ENCODE data around the gene TAMALIN.

TAMALIN gene

DNA sequence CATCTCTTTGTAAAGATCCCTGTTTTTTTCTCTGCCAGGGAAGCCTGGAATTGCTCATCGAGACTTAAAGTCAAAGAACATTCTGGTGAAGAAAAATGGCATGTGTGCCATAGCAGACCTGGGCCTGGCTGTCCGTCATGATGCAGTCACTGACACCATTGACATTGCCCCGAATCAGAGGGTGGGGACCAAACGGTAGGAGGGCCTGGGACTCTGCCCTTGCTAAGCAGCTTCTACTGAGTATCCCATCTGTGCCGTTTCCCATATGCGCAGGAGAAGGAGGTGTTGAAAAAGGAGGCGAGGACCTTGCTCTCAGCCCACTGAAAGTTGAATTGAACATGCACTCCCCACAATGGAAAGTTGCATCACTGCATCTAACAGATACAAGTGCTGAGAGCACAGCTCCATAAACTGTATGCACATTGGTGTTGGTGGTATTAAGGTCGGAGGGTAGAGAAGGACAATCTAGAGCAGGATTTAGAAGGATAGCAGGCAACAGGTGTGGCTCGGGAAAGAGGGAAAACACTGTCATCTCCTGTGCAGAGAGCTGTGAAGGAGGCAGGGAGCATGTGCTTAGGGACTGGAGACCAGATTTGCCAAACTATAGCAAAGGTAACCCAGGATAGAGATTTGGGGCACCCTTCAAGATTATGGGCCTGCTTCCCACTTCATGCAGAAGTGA lies 21.5 kb upstream of the TAMALIN start:
- no peak for DNase-seq

DNA sequence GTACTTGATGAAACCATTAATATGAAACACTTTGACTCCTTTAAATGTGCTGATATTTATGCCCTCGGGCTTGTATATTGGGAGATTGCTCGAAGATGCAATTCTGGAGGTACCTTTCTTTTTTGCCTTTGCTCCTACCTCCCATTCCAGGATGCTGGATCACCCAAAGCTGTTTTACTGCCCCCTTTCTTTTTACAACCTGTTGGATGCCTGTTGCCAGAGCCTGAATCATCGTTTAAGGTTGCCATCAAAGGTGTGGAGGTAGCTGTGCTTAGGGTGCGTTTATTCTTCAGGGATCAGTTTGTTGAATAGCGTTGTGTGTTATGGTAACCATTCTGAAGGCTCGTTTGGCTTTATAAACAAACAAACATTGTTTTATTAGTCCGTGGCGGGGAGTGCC lies 19.9 kb upstream of the TAMALIN start:
- no peak for DNase-seq

DNA sequence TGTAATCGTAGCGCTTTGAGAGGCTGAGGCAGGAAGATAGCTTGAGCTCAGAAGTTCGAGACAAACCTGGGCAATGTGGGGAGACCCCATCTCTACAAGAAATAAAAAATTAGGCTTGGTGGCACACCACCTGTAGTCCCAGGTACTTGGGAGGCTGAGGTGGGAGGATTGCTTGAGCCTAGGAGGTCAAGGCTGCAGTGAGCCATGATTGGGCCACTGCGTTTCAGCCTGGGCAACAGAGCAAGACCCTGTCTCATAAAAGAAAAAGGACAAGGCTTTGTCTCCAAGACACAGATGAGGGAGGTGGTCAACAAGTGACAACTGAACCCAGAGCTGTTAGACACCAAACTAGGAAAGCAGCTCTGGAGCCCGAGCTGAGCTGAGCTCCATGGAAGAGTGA lies 14.5 kb upstream of the TAMALIN start:
- DNase-seq, result no peak

DNA sequence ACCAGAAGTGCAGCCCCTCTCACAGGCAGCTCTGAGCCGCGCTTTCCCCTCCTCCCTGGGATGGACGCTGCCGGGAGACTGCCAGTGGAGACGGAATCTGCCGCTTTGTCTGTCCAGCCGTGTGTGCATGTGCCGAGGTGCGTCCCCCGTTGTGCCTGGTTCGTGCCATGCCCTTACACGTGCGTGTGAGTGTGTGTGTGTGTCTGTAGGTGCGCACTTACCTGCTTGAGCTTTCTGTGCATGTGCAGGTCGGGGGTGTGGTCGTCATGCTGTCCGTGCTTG lies 12.3 kb upstream of the TAMALIN start:
- no peak for DNase-seq

DNA sequence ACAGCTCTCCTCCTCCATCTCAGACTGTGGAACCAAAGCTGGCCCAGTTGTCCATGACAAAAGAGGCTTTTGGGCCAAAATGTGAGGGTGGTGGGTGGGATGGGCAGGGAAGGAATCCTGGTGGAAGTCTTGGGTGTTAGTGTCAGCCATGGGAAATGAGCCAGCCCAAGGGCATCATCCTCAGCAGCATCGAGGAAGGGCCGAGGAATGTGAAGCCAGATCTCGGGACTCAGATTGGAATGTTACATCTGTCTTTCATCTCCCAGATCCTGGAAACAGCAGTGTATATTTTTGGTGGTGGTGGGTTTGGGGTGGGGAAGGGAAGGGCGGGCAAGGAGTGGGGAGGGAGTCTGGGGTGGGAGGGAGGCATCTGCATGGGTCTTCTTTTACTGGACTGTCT lies 11.8 kb upstream of the TAMALIN start:
- no peak for DNase-seq

DNA sequence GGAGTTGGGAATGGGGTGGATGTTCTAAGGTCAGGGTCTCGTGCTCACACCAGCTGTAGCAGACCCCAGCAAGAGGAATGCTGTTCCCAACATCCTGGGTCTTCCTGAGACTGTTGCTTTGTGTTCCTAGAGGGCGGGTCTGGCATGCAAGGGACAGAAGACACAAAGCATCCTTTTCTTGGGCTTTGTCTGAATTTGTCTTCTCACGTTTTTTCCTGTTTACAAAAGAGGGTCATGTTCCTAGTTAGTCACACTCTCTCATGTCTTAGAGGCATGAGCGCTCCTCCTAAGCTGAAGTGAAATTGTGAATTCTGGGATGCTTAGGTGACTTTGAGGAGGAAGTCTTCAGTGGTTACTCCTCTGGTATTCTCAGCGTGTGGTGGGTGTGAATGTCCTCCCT lies 9.6 kb upstream of the TAMALIN start:
- no peak for DNase-seq

DNA sequence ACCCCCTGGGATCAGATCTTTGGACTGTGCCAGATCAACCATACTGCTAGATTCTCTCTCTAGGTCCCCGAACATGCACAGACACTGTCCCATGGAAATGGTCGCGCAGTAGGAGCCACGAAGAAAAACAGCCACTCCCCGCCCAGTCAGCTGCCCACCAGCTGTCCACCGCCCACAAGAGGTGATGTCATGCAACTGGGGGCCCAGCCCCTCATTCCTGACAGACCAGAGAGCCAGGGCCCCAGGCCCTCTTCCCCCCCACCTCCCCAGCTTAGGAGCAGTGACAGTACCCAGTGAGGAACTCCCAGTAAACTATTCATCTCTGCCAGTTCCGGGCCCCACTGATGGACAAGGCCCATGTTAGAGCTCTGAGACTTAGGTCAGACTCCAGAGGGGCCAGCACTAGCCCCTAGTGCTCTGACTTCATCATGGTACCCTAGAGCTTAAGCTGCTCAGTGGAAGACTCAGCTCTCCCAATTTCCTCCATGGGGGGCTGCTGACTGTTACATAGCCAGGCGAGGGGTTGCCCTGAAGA lies 3.7 kb upstream of the TAMALIN start:
- no peak for DNase-seq

DNA sequence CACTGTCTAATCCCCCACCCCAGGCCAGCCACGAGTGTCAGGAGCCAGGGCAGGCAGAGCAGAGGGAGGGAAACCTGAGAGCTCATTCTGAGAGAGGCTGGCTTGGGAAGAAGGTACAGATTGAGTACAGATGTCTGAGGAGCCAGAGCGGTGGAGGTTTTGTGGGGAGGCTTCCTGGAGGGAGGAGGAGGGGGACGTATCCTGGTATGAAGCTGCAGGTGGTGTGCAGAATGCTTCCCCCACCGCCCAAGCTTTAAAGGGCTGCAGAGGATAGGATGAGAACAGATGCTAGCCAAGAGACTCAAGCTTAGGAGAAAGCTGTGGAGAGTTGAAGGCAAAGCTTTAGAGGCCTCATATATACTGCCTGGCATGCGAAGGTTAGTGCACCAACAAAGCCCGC lies 3.2 kb upstream of the TAMALIN start:
- DNase-seq, result no peak

DNA sequence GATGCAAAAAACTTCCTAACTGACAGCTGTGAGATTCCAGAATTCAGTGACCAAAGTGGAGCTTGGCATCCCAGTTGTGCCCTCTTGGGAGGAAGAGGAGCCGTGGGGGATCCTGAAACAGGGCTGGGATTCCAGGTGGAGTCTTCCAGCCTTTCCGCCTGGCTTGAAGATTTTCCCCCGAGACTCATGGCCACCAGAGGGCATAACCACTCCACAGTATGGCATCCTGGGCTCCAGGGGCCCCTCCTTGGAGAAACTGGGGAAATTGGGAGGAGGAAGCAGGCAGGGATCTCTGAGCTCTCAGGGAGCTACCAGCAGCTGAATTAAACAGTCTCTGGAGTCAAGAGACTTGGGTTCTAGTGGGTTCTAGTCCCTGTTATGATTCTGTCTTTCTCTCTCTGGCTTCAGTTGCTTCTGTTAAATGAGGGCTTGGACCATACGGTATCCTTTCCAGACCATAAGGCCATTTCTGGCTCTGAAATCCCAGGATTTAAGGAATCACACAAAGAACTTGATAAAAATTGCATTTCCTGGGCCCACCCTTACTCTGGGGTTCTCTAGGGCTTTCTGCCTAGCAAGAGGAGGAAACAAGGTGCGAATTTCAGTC lies 2.6 kb upstream of the TAMALIN start:
- DNase-seq, result peak; percentile 84

DNA sequence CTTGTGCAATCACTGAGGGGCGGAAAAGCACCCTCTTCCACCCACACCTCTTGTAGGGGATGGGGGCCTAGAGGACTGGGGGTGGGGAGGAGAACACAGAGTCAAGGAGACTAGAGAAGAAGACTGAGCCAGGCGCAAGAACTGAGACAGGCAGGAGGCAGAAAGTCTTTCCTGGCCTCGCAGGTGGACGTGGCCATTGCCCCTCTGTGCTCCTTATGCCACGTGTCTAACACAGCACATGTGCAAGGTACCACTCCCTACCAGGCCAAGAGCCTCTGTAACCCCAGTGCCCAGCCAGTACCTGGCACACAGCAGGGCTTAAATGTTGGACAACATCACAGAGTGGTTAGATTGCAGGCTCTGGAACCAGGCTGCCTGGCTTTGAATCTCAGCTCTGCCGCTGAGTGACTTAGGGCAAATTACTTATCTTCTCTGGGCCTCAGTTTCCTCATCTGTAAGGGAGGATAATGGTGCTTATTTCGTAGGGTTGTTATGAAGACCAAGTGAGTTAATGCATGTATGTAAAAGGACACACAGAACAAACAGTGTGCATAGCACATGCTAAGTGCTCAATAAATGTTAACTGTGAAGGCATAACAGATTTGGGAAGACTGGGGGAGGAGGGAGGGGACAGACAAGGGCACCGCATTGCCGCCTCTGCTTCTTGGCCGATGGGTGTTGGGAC lies 1.4 kb upstream of the TAMALIN start:
- DNase-seq, result no peak

DNA sequence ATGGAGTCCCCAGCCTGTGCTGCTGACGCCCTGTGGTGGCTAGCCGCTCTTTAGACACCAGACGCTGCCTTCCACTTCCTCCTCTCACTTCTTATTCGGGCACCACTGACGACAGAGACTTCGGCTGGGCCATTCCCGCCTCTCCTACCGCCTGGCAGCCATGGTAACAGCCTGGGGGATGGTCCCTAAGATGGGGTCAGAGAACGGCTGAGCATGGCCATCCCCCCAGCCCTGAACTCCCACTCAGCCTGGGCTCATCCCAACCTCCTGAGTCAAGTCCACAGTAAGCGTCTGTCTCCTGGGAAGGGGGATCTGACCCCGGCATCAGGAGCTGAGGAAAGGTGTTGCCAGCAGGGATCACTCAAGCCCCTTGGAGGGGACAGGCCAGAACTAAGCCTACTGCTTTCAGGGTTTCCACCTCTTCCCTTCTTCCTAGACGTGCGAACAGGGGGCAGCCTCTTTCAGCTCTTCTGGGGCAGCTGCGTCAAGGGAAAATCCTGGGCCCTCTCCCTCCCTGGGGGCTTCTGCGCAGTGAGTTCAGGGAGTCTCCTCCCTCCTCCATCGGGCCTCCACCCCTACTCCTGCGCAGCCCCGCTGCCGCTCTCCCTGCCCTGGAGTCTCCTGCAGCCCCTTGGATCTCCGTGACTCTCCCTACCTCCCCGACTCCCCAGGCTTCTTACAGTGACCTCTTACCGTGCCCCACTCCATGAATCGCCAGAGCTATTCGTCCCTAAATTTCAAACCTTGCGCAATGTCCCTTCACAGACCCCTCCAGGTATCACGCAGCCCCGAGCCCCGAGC lies 643 bp upstream of the TAMALIN start:
- DNase-seq, result no peak

DNA sequence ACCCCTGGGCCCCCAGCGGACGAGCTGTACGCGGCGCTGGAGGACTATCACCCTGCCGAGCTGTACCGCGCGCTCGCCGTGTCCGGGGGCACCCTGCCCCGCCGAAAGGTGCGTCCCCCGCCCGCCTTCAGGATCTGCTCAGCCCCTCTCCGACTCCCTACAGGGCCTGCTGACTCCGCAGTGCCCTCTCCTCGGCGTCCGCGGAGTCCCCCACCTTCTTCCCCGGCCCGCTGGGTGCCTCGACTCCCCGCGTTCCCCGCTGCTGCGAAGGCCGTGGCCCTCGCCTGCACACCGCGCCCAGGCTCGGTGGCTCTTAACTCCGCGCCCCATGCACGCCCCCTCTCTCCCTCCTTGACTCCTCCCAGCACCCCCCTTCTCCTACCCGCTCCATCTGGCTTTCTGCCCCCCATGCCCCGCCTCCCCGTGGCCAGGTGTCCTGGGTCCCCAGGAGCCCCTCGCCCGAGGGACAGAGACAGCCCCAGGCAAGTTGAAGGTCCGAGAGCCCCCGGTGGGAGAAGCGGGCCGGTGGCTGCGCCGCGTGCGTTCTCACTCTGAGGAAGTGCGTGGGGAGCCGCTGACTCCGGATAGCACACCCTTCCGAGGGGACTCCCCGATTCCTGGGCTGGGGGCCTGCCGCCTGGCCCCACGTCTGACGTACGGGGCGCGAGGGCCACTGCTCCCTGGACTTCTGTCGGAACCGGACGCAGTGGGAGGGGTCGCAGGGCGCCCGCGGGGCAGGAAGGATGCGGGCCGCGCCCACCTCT lies 594 bp downstream of the TAMALIN start:
- DNase-seq, result no peak

DNA sequence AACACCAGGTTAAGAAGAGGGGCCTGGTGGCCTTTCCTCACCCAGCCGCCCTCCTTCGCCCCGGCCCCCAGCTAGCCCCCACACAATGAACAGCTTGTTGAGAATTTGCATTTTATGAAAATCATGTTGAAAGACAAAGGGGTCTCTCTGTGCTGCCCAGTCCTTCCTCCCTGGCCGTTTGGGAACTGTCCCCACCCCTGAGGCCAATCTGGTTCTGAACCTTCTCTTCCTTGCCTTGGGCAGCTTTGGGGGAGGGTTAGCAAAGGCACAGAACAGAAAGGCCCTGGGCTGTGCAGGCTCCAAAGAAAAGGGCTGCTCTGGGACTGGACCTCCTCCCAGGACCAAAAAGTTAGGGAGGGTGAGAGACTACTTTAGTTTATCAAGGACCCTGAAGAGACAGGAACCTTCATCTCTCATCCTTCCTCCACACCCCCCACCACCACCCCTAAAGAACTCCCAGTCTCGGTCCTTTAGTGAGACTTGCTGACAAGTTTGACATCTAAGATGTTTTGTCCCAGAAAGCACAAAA lies 1.3 kb downstream of the TAMALIN start:
- no peak for DNase-seq

DNA sequence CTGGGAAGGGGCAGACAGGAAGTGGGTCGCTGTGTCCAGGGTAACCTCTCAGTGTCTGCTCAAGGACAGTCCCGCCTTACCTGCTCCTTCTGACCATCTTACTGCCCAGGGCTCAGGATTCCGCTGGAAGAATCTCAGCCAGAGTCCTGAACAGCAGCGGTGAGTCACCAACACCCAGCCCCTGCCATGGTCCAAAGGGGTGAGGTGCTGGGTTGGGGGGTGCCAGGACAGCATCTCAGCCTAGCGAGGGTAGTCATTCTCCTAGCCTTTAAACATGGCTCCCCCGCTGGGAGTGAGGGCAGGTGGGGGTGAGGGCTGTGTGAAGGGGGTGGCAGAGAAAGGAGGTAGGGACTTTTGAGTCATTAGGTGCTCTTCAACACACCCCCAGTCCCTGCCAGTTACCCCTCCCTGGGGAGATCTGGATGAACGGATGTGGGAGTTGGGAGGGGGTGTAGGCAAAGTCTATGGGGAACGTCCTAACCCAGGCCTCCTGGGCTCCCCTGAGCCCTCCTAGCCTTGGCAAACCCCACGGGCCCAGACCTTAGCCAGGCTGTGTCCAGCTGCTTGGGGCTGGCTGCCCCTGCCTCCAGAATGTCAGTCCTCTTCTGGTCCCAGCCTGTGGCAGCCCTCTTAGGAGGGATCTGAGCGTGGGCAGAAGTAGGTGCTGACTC lies 2.5 kb downstream of the TAMALIN start:
- no peak for DNase-seq

DNA sequence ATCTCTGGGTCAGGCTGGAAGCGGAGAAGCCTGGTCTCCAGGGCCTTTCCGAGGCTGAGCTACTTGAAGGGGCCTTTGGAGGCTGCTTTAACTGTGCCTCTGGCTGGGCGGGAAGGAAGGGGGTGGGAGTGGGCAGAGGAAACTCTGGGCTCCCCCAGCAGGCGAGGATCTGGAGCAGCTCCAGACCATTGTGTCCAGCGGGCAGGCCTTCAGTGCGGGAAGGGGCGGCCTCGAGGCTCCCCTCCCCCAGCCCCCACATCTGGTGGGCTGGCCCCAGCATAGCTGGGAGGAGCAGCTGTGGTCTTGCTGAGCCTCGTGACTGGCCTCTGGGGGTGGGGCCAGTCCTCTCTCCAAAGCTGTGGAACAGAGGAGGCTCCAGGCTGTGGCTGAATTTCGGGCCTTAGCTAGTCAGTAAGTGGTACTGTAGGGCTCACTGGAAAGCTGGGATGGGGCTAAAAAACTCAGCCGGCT lies 3.4 kb downstream of the TAMALIN start:
- DNase-seq, result no peak

DNA sequence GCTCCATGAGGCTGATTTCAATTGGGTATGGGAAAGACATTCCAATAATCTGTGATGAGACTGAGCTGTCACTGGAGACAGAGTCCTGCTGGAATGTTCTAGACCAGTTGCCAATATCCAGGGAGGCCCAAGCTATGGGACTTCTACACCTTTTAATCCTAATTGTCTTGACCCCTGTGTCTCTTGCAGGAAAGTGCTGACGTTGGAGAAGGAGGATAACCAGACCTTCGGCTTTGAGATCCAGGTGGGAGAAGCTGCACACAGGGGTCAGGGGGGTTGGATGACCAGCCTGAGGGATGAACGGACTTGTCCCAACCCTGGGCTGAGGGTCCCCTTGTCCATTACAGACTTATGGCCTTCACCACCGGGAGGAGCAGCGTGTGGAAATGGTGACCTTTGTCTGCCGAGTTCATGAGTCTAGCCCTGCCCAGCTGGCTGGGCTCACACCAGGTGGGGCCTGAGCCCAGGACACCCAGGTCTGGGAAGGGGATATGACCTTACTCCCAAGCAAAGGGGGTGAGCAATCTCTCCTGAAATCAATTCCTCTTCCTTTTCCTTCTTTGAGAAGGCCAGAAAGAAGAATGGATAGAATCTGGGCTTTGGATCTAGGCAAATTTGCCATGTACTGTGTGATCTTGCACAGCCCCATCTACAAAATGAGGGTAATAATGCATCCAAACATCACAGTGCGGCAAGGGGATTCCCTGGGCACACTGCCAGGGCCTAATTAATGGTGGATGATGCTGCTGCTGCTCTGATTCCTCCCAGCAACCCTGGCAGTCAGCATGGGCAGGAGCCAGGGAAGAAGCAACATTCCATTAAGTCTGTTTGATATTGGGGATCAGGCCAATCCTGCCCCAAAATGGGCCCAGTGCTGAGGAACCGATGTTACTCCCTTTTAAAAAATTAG lies 4.2 kb downstream of the TAMALIN start:
- no peak for DNase-seq

DNA sequence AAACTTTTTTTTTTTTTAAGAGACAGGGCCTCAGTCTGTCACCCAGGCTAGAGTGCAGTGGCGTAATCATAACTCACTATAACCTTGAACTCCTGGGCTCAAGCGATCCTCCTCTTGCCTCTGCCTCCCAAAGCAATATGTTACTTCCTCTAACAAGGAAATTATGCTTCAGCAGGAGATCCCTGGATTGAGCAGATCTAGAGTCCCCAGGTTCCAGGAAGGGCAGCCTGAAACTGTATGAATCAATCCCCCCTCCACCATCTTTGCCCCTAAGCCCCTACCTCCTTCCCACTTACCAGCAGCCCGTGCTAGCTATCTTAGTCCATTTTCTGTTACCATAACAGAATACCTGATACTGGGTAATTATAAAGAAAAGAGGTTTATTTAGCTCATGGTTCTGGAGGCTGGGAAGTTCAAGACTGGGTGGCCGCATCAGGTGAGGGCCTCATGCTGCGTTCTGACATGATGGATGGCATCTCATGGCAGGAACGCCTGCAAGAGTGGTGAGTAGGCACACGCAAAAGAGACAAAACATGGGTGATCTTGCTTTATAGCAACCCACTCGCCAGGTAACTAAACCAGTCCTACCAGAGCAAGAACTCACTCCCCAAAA lies 5.0 kb downstream of the TAMALIN start:
- DNase-seq, result no peak

DNA sequence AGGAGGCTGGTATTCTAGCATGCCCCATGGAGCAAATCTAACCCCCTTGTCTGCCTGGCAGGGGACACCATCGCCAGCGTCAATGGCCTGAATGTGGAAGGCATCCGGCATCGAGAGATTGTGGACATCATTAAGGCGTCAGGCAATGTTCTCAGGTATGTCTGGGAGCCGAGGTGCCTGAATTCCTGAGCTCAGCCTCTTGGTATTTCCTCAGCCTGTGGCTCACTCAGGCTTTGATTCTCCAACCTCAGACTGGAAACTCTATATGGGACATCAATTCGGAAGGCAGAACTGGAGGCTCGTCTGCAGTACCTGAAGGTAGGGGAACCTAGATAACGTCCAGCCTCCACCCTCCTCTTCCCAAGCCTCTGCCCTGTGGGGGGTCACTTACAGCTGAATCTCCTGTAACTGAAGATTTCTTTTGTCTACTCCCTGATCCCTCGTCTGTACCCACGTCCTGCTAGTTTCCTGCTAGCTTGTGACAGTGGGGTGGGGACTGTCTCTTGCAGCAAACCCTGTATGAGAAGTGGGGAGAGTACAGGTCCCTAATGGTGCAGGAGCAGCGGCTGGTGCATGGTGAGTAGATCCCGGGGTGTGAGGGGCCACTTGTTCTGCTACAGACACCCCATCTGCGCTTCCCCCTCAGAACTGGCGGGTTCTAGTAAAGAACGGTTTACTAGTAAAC lies 7.0 kb downstream of the TAMALIN start:
- DNase-seq, result no peak

Data from 8988T (cell line).